Chondrocyte (in vitro differentiated cells): ENCODE data around the gene LEMD2. TPM values are rescaled to one million over a fixed set of nuclear protein-coding genes. Genes with fewer than 3 reads are reported as not detected.
A peak's percentile ranks its signal among the peaks of the same experiment; 100 is the strongest.

Source experiments
- DNase-seq: peaks from one replicate; pipeline ENCODE4 v3.0.0; 2021; ENCODE audit warnings: mixed read lengths, low spot score
- H3K27ac Mint-ChIP-seq: one replicate; pipeline ENCODE4 v1.8.0; 2021; ENCODE audit warnings: mild to moderate bottlenecking, moderate library complexity, mixed read lengths; ENCODE audit not compliant: unreplicated experiment
- H3K27me3 Mint-ChIP-seq: 2 replicates; pipeline ENCODE4 v1.8.0; 2021; ENCODE audit warnings: low read depth, mixed read lengths
- H3K36me3 Mint-ChIP-seq: 2 replicates; pipeline ENCODE4 v1.8.0; 2021; ENCODE audit warnings: low read depth, mixed read lengths
- H3K4me1 Mint-ChIP-seq: 2 replicates; pipeline ENCODE4 v1.8.0; 2021; ENCODE audit warnings: low read depth, mild to moderate bottlenecking, mixed read lengths
- H3K4me3 Mint-ChIP-seq: one replicate; pipeline ENCODE4 v1.8.0; 2021; ENCODE audit warnings: mild to moderate bottlenecking, moderate library complexity, mixed read lengths; ENCODE audit not compliant: unreplicated experiment
- H3K9me3 Mint-ChIP-seq: 2 replicates; pipeline ENCODE4 v1.8.0; 2021; ENCODE audit warnings: low read depth, mixed read lengths
- CTCF ChIP-seq: fragments of 200-600 bp; sonication (generic); IDR thresholded peaks from 2 replicates; pipeline ENCODE4 v1.5.0; 2021; ENCODE audit warnings: antibody characterized with exemption, mild to moderate bottlenecking, moderate library complexity
- total RNA-seq: library from RNA; stranded (reverse); gene quantifications from 3 replicates; pipeline ENCODE4 v1.2.1, GENCODE V29; 2021

LEMD2 gene
- total RNA-seq, 1 donor from 2014 or later, result 60.1 TPM

GRCh38 chr6:33750244-33750991 lies 38.5 kb downstream of the LEMD2 start:
- no peak overlapping the region for H3K4me3 Mint-ChIP-seq
- TF ChIP-seq CTCF, result no peak
- H3K9me3 Mint-ChIP-seq, result no peaks in the 10 kb centered on the region
- no peak overlapping the region for H3K27ac Mint-ChIP-seq
- peaks cover 29% of the 10 kb centered on the region for H3K4me1 Mint-ChIP-seq
- H3K27me3 Mint-ChIP-seq, result no peaks in the 10 kb centered on the region
- no peak for DNase-seq
- H3K36me3 Mint-ChIP-seq, result no peaks in the 10 kb centered on the region

DNA sequence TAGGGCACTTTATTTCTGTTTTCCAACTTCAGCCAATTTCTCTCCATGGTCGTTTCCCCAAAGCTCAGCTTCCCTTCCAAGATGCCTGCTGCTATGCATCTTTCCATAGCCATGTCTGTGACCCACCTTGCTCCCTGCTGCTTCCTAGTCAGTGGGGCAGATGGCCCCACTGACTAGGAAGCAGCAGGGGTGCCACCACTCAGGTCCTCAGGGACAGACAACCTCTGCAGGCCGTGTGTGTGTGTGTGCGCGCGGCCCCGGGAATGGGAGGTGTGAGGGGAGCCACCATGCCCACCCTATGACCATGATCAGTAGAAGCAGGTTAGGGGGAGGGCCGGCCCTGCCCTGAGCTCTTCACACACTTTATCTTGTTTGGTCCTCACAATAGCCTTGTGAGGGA lies 39.5 kb downstream of the LEMD2 start:
- Mint-ChIP-seq H3K27me3 (no peaks in the 10 kb centered on the region), H3K27ac (no peak overlapping the region), H3K4me1 (peaks cover 38% of the 10 kb centered on the region)

DNA sequence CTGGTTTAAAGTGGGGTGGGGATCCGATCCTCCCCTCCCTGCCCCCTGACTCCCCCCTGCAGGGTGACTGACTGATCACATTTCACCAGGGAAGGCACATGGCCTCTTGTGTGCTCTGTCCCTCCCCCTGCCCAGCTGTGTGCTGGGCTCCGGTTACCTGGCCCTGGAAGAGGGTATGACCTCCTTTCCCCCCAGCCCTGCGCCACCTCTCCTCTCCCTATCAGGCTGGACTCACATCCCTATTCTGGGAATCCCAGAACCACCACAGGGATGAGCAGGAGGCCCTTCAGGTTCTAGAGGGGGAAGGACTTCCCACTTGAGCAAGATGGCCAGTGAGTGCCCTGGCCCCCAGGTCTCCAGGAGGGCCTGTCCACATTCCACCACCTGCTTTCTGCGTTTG lies 40.1 kb downstream of the LEMD2 start:
- no peaks in the 10 kb centered on the region for H3K9me3 Mint-ChIP-seq
- H3K4me3 Mint-ChIP-seq, result no peak overlapping the region
- DNase-seq, result no peak
- H3K36me3 Mint-ChIP-seq, result no peaks in the 10 kb centered on the region
- TF ChIP-seq CTCF, result no peak
- H3K27me3 Mint-ChIP-seq, result no peaks in the 10 kb centered on the region
- no peak overlapping the region for H3K27ac Mint-ChIP-seq
- peaks cover 42% of the 10 kb centered on the region for H3K4me1 Mint-ChIP-seq

More for the DNA sequence above, 39.5 kb downstream of the LEMD2 start:
- no peak for DNase-seq
- Mint-ChIP-seq H3K36me3 (no peaks in the 10 kb centered on the region), H3K9me3 (no peaks in the 10 kb centered on the region), H3K4me3 (no peak overlapping the region)
- no peak for TF ChIP-seq CTCF

DNA sequence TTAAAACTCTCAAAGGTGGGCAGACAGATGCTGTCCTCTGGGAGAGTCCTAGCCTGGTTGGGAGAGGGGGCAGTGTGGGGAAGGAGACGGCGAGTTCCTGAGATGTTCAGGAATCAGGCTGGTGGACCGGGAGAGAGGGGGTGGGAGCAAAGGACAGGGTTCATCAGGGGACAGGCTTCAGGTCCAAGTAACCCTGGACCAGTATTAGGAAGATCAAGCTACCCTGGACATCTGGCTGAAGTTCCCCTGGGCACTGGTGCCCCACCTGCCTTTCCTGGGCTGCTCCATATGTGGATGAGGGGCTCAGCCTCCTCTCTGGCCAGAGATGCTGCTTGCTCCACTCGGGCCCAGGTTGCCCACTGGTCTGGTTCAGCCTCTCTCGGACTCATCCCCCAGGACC lies 41.1 kb downstream of the LEMD2 start:
- no peak for TF ChIP-seq CTCF
- Mint-ChIP-seq H3K36me3 (no peaks in the 10 kb centered on the region), H3K27me3 (no peaks in the 10 kb centered on the region)

DNA sequence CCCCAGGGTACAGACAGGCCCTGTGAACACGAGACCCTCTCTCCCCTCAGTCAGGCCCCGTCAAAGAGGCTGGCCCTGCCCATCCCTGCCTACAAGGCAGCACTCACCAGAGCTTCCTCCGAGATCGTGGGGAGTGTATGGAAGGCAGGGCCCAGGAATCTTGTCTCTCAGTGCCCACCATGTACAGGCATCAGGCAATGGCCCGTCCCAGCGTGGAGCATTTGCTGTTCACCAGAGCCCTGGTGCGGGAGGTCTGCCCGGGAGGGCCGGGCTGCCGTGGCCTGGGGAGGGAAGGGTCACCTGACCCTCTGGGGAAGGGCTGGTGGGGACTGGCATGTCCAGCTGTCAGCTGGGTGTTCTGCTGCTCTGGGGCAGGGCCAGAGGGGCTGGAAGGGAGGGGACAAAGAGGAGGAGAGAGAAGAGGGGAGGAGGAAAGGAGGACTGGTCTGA lies 42.3 kb downstream of the LEMD2 start, which contains the start of gene IP6K3:
TSS of gene IP6K3 (minus strand) at position 255 of the 450 bp plus-strand sequence. CDS start 11,429 bp downstream, outside the sequence.
- no peaks in the 10 kb centered on the region for H3K9me3 Mint-ChIP-seq
- peak within 1 kb of the TSS; percentile 67 for H3K4me3 Mint-ChIP-seq
- no peak for DNase-seq
- peaks cover 47% of the 10 kb centered on the region for H3K4me1 Mint-ChIP-seq
- no peak for TF ChIP-seq CTCF
- no peaks in the 10 kb centered on the region for H3K36me3 Mint-ChIP-seq
- H3K27ac Mint-ChIP-seq, result peak within 1 kb of the TSS; percentile 95
- H3K27me3 Mint-ChIP-seq, result no peaks in the 10 kb centered on the region

More for the DNA sequence above, 41.1 kb downstream of the LEMD2 start:
- DNase-seq, result no peak
- H3K27ac Mint-ChIP-seq, result no peak overlapping the region
- H3K4me1 Mint-ChIP-seq, result peaks cover 44% of the 10 kb centered on the region
- no peak overlapping the region for H3K4me3 Mint-ChIP-seq
- H3K9me3 Mint-ChIP-seq, result no peaks in the 10 kb centered on the region
